Spleen (tissue), 7 donors: ENCODE data around the gene AR.

ENCODE experiments used
- POLR2AphosphoS5 ChIP-seq, 3 donors: sonication (generic); formaldehyde crosslinking; IDR thresholded peaks; one replicate each; pipeline ENCODE4 v1.5.1; 2017; ENCODE audit warnings: antibody characterized with exemption in 3 of 3
- TF ChIP-seq, protein P1 (sequence below), 11 experiments: fragments of 200-600 bp in 7 of 11; fragments of 450-650 bp in 4 of 11; sonication (generic) in 4 of 11; IDR thresholded peaks in 8 of 11; conservative IDR thresholded peaks in 3 of 11; 1 replicate in 7 of 11; 2 replicates in 4 of 11; pipeline versions ENCODE4 v1.4.0 to v1.8.0; 2016 to 2021; ENCODE audit warnings: antibody characterized with exemption in 11 of 11, inconsistent platforms in 4 of 11, mild to moderate bottlenecking in 1 of 11
- donor health status: DM: no; HTN: no; CAD: no; lungs with moderate emphysema.
- donor health status: DM: no; HTN: no; CAD: no.
- donor health status: DM: no; HTN: no; CAD: no.

- TF ChIP-seq POLR2AphosphoS5 (IDR thresholded peaks at IDR 0.05): no peak
- TF ChIP-seq, protein P1, sequence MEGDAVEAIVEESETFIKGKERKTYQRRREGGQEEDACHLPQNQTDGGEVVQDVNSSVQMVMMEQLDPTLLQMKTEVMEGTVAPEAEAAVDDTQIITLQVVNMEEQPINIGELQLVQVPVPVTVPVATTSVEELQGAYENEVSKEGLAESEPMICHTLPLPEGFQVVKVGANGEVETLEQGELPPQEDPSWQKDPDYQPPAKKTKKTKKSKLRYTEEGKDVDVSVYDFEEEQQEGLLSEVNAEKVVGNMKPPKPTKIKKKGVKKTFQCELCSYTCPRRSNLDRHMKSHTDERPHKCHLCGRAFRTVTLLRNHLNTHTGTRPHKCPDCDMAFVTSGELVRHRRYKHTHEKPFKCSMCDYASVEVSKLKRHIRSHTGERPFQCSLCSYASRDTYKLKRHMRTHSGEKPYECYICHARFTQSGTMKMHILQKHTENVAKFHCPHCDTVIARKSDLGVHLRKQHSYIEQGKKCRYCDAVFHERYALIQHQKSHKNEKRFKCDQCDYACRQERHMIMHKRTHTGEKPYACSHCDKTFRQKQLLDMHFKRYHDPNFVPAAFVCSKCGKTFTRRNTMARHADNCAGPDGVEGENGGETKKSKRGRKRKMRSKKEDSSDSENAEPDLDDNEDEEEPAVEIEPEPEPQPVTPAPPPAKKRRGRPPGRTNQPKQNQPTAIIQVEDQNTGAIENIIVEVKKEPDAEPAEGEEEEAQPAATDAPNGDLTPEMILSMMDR (IDR thresholded peaks at IDR 0.05 in 8 of 11, conservative IDR thresholded peaks at IDR 0.05 in 3 of 11): no peak
These were observed 39.4 kb downstream of the AR start for GRCh38 chrX:67583171-67583570.
